HG03064 (cell line): ENCODE data around the gene ZNF407.

ENCODE experiments used
- ATAC-seq: cut with Tn5 transposase; IDR thresholded peaks from one replicate; pipeline ENCODE4 v1.9.1; 2021; ENCODE audit warnings: low read depth; ENCODE audit not compliant: unreplicated experiment

The ZNF407 gene

DNA sequence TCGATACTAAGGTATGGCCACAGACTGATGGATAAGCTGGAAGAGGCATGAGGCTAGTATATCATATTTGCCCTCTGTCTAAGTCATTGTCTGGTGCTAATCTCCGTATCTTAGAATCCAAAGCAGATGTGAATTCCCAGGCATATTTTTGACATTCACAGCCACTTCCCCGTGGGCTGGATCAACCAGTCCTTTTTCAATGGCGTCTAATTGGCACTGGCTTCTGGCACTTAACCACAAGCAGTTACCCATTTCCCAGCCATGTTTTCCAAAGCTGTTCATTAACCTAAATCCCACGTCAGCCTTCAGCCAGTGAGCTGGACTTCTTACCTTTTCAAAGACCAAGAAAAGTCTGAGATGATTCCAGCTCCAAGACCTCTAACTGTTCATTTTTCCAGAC lies 20.7 kb upstream of the ZNF407 start:
- no peak for ATAC-seq

DNA sequence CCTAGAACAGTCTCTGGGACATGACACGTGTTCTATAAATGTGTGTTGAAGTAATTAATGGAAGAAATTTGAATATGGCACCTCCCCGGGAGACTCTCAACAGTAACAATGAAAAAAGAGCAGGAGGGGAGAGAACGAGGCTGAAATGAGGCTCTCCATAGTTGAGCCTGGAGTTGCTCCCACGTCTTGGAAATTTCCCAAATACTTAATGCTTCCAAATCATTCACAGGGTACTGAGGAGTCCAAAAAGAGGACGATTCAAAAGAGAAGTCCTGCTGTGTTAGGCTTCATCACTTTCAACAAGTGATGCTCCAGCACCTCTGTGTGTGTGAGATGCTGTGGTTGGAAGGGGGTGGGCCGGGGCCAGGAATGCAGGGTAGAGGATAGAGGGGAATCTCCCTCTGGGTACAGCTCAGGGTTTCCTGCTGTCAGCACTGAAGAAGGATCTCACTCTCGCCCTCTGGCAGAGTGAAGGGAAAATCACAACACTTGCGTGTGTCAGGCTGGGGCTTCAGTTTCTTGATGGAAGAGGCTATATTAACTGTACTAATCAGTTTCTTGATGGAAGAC lies 18.1 kb upstream of the ZNF407 start:
- ATAC-seq: no peak

- no peak for ATAC-seq
Observed at GRCh38 chr18:74582642-74583041, 15.0 kb upstream of the ZNF407 start.

- ATAC-seq: no peak
Observed at GRCh38 chr18:74587441-74587840, 10.2 kb upstream of the ZNF407 start.

GRCh38 chr18:74589021-74589420 lies 8.6 kb upstream of the ZNF407 start:
- no peak for ATAC-seq

- ATAC-seq: no peak
Observed at GRCh38 chr18:74589811-74590210, 7.9 kb upstream of the ZNF407 start.

GRCh38 chr18:74590671-74591070 lies 7.0 kb upstream of the ZNF407 start:
- no peak for ATAC-seq

- no peak for ATAC-seq
Observed at GRCh38 chr18:74595431-74595830, 2.2 kb upstream of the ZNF407 start.

DNA sequence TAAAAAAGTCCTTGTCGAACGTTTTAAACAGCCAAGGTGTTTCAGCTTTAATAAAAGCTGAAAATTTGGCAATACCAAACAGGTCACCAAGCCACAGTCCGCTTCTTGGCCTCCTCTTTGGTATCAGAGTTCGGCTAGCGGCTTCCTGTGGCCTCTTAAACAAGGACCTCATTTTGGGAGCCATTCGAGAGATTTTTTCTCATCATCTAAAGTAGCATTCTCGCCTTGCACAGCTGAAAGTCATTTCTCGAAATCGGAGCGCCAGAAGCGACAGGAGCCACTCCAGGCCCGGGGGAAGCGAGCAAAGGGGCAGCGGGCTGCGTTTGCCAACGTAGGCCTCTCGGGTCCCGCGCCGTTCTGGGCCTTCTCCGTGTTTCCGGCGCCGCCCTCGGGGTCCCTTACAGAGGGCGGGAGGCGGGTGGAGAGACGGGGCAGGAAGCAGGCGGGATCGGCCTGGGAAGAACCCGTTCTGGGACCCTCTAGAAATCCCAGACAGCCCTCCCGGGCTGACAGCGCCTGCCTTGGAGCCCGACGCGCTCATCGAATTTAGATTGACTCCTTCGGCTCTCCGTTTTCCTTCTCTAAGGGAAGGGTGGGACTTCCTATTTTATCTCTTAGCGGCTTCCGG lies 522 bp upstream of the ZNF407 start:
- peak; percentile 37 for ATAC-seq

GRCh38 chr18:74598350-74599001 lies 806 bp downstream of the ZNF407 start:
- ATAC-seq: peak; percentile 48

- ATAC-seq: no peak
Observed at GRCh38 chr18:74604361-74604760, 6.7 kb downstream of the ZNF407 start.

GRCh38 chr18:74604774-74605173 lies 7.1 kb downstream of the ZNF407 start:
- ATAC-seq: no peak

DNA sequence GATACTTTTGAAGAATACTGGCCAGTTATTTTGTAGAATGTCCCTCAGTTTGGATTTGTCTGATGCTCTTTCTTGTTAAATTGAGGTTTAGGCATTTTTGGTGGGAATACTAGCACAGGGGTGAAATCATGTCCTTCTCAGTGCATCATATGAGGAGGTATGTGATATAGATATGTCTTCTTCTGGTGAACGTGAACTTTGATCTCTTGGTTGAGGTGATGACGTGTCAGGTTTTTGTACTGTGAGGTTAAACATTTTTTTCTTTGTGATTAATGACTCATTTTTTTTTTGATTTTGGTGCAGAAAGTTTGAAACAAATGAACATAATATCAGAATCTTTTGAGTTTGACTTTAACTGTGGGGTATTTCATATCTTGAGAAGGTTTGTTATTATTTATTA lies 11.0 kb downstream of the ZNF407 start:
- ATAC-seq: no peak

- ATAC-seq: no peak
Observed at GRCh38 chr18:74609535-74609934, 11.9 kb downstream of the ZNF407 start.

GRCh38 chr18:74610051-74610615 lies 12.5 kb downstream of the ZNF407 start:
- ATAC-seq: no peak

- no peak for ATAC-seq
Observed at GRCh38 chr18:74610860-74611259, 13.2 kb downstream of the ZNF407 start.

GRCh38 chr18:74611765-74612164 lies 14.1 kb downstream of the ZNF407 start:
- no peak for ATAC-seq

- no peak for ATAC-seq
Observed at GRCh38 chr18:74613381-74613780, 15.7 kb downstream of the ZNF407 start.

DNA sequence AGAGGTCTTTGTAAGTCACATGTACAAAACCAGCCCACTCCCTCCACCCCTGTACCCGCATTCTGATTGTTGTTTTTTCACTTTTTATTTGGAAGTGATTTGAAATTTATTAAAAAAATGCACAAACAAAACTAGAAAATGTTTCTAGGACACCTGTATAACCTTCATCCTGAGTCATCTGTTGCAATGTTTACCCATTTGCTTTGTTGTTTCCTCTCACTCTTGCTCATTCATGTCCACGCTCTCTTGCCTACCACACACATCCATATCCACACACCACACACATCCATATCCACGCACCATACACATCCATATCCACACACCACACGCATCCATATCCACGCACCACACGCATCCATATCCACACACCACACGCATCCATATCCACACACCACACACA lies 18.8 kb downstream of the ZNF407 start:
- ATAC-seq: no peak

DNA sequence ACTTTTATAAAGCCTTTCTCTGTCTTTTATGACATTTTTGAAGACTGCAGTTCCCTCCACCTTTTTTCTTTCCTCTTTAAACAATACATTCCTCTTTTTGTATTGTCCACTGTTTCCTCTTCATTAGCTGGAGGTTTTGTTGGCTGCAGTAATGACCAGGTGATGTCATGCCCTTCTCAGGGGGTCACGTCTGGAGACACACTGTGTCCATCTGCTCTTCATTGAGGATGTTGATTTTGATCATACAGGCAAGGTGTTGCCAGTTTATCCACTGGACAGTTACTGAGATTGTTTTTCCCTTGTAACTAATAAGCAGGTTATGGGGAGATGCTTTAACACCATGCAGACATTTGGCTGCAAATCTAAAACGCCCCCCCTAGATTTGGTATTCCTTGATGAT lies 19.8 kb downstream of the ZNF407 start:
- no peak for ATAC-seq

DNA sequence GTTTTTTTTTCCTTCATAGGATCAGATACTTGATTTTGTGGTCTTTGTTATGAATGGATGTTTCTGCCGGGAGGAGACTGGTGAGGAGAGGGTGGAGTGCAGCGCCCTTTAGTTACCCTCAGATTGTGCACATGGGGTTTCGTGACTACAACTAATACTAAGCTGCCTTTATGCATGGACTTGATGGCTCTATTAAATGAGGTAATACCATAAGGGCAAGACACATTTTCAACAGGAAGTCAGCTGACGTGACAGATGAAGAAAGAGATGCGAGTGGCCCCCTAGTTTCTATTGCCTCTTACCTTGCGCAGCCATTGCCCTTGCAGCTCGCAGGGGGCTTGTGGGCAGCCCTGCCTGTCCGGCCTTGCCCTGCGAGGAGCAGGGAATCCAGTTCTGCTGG lies 24.4 kb downstream of the ZNF407 start:
- ATAC-seq: no peak
